Hepatocyte (in vitro differentiated cells): ENCODE measurements around the gene C21orf91. TPM values are rescaled to one million over a fixed set of nuclear protein-coding genes. Genes with fewer than 3 reads are reported as not detected.

Experiments
- DNase-seq: peaks from one replicate; pipeline ENCODE4 v3.0.0-alpha.2; 2016; ENCODE audit warnings: low spot score
- H2AFZ ChIP-seq: fragments of 200-600 bp; sonication (generic); 2 replicates; pipeline ENCODE4 v1.6.0; 2016; ENCODE audit warnings: antibody characterized with exemption, mild to moderate bottlenecking
- H3K27ac ChIP-seq: fragments of 200-600 bp; sonication (generic); 2 replicates; pipeline ENCODE4 v1.5.1; 2016; ENCODE audit warnings: mild to moderate bottlenecking
- H3K27me3 ChIP-seq: fragments of 200-600 bp; sonication (generic); 2 replicates; pipeline ENCODE4 v1.6.1; 2016
- H3K36me3 ChIP-seq: fragments of 200-600 bp; sonication (generic); replicated peaks from 2 replicates; pipeline ENCODE4 v1.5.1; 2016; ENCODE audit warnings: low read depth; ENCODE audit not compliant: insufficient read depth
- H3K4me1 ChIP-seq: fragments of 200-600 bp; sonication (generic); 2 replicates; pipeline ENCODE4 v1.5.1; 2016; ENCODE audit warnings: mild to moderate bottlenecking, moderate library complexity; ENCODE audit not compliant: insufficient read depth
- H3K4me2 ChIP-seq: fragments of 200-600 bp; sonication (generic); 2 replicates; pipeline ENCODE4 v1.6.0; 2016
- H3K4me3 ChIP-seq: fragments of 200-600 bp; sonication (generic); 2 replicates; pipeline ENCODE4 v1.5.1; 2016; ENCODE audit warnings: mild to moderate bottlenecking
- H3K79me2 ChIP-seq: fragments of 200-600 bp; sonication (generic); 2 replicates; pipeline ENCODE4 v1.6.0; 2017; ENCODE audit warnings: mild to moderate bottlenecking
- H3K9me2 ChIP-seq: fragments of 200-600 bp; sonication (generic); replicated peaks from 2 replicates; pipeline ENCODE4 v1.6.0; 2017; ENCODE audit warnings: mild to moderate bottlenecking; ENCODE audit not compliant: insufficient read depth
- H3K9me3 ChIP-seq: fragments of 200-600 bp; sonication (generic); 2 replicates; pipeline ENCODE4 v1.5.1; 2016; ENCODE audit warnings: low read depth, mild to moderate bottlenecking
- H4K20me1 ChIP-seq: fragments of 200-600 bp; sonication (generic); 2 replicates; pipeline ENCODE4 v1.6.0; 2016; ENCODE audit warnings: mild to moderate bottlenecking; ENCODE audit not compliant: insufficient read depth, poor library complexity, severe bottlenecking
- CTCF ChIP-seq: fragments of 200-600 bp; sonication (generic); IDR thresholded peaks from 2 replicates; pipeline ENCODE4 v1.5.1; 2016; ENCODE audit warnings: antibody characterized with exemption, mild to moderate bottlenecking; ENCODE audit not compliant: poor library complexity
- EZH2 ChIP-seq: fragments of 200-600 bp; sonication (generic); IDR thresholded peaks from 2 replicates; pipeline ENCODE4 v1.6.1; 2016; ENCODE audit warnings: antibody characterized with exemption, mild to moderate bottlenecking, borderline replicate concordance
- EZH2phosphoT487 ChIP-seq: fragments of 200-600 bp; sonication (generic); IDR thresholded peaks from one replicate; pipeline ENCODE4 v1.6.1; 2018; ENCODE audit warnings: antibody characterized with exemption, mild to moderate bottlenecking, low read depth, moderate library complexity; ENCODE audit not compliant: unreplicated experiment, severe bottlenecking
- WGBS: methylation state at CpG from one replicate; pipeline ENCODE4 v1.1.6; 2016; ENCODE audit warnings: low lambda C conversion rate; ENCODE audit errors: missing lambda C conversion rate; 5-methylcytosine and 5-hydroxymethylcytosine counted together
- polyA plus RNA-seq: library from polyadenylated mRNA; unstranded; fragments of >200 nt; fragmentation: Nextera tagmentation; extraction: Ambion mirVana; gene quantifications from 2 replicates; pipeline ENCODE4 v1.2.1, GENCODE V29; 2016
- total RNA-seq: library from RNA; depleted of rRNA; stranded (reverse); fragments of >200 nt; gene quantifications from 2 replicates; pipeline ENCODE4 v1.2.3, GENCODE V29; 2014

The C21orf91 gene
- total and polyA plus RNA-seq, 2 experiments from 2014 or later, result 3.9 to 11.1 TPM

- no peak overlapping the region for H3K27ac ChIP-seq
- TF ChIP-seq CTCF (no peak), EZH2phosphoT487 (no peak), EZH2 (no peak)
- H3K4me2 ChIP-seq, result no peak overlapping the region
- no peak for DNase-seq
- no peaks in the 10 kb centered on the region for H3K36me3 ChIP-seq
- WGBS, result 96% methylated on average over 3 of the region's 3 CpGs
- no peaks in the 10 kb centered on the region for H3K9me3 ChIP-seq
- H3K9me2 ChIP-seq, result no peaks in the 10 kb centered on the region
- no peak overlapping the region for H3K4me3 ChIP-seq
- no peaks in the 10 kb centered on the region for H3K79me2 ChIP-seq
- no peaks in the 10 kb centered on the region for H4K20me1 ChIP-seq
- no peaks in the 10 kb centered on the region for H3K27me3 ChIP-seq
- no peak overlapping the region for H2AFZ ChIP-seq
- H3K4me1 ChIP-seq, result no peaks in the 10 kb centered on the region
Observed at GRCh38 chr21:17783003-17783402, 36.2 kb downstream of the C21orf91 start.

DNA sequence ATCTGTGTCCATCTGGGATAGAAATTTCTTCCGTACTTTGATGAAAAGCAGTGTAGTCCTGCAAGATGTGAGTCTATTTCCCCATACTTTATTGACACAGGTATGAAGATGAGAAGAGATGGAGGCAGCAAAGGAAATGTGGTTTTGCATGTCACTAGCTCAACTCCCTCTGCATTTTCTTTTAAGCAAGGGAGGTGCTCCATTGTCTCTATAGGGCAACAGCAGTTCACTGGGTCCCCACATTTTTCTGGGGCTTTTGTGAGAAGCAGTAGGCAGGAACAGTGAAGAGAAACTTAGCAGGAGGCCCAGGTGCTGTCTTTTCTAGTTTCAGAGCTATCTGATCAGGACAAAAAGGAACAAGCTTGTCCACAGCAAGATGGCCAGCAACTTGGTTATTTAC lies 37.1 kb downstream of the C21orf91 start:
- Histone ChIP-seq H3K4me3 (no peak overlapping the region), H3K27me3 (no peaks in the 10 kb centered on the region), H3K9me3 (no peaks in the 10 kb centered on the region), H4K20me1 (no peaks in the 10 kb centered on the region), H3K79me2 (no peaks in the 10 kb centered on the region), H3K4me2 (no peak overlapping the region), H3K4me1 (no peaks in the 10 kb centered on the region), H3K36me3 (no peaks in the 10 kb centered on the region), H3K27ac (no peak overlapping the region), H2AFZ (no peak overlapping the region), H3K9me2 (no peaks in the 10 kb centered on the region)
- WGBS, result 83% methylated on average over 1 of the region's 1 CpG
- TF ChIP-seq CTCF, result no peak
- no peak for TF ChIP-seq EZH2
- no peak for TF ChIP-seq EZH2phosphoT487
- DNase-seq, result no peak

DNA sequence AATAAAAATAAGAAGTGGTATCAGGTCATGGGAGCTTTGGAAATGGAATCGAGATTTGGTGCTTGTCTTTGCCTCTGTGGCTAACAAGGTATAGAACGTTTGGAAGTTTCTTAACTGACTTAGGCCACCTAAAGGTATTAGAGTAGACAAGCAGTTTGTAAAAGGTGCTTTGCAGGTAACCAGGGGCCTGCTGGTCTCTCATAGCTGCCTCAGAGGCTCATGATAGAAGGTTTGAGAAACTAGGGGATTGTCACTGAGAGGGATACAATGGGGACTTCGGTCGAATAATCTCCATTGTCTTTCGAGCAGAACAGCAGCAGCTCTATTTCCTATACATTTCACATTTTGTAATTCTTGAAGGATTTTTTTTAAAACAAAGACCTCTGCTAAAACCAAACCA lies 37.6 kb downstream of the C21orf91 start:
- no peak for DNase-seq
- no peaks in the 10 kb centered on the region for H3K27me3 ChIP-seq
- TF ChIP-seq EZH2phosphoT487 (no peak), EZH2 (no peak), CTCF (no peak)

GRCh38 chr21:17780539-17780938 lies 38.6 kb downstream of the C21orf91 start:
- Histone ChIP-seq H3K36me3 (no peaks in the 10 kb centered on the region), H2AFZ (no peak overlapping the region), H4K20me1 (no peaks in the 10 kb centered on the region), H3K4me3 (no peak overlapping the region), H3K27ac (no peak overlapping the region), H3K79me2 (no peaks in the 10 kb centered on the region), H3K9me2 (no peaks in the 10 kb centered on the region), H3K4me1 (no peaks in the 10 kb centered on the region), H3K27me3 (no peaks in the 10 kb centered on the region), H3K9me3 (no peaks in the 10 kb centered on the region), H3K4me2 (no peak overlapping the region)
- WGBS, result 93% methylated on average over 6 of the region's 6 CpGs
- no peak for TF ChIP-seq EZH2
- TF ChIP-seq EZH2phosphoT487, result no peak
- TF ChIP-seq CTCF, result no peak
- DNase-seq, result no peak

More for the DNA sequence above, 37.6 kb downstream of the C21orf91 start:
- H2AFZ ChIP-seq, result no peak overlapping the region
- 91% methylated on average over 5 of the region's 5 CpGs for WGBS
- no peaks in the 10 kb centered on the region for H3K9me3 ChIP-seq
- no peak overlapping the region for H3K27ac ChIP-seq
- no peaks in the 10 kb centered on the region for H3K36me3 ChIP-seq
- no peaks in the 10 kb centered on the region for H4K20me1 ChIP-seq
- H3K9me2 ChIP-seq, result no peaks in the 10 kb centered on the region
- no peaks in the 10 kb centered on the region for H3K4me1 ChIP-seq
- H3K4me2 ChIP-seq, result no peak overlapping the region
- no peak overlapping the region for H3K4me3 ChIP-seq
- H3K79me2 ChIP-seq, result no peaks in the 10 kb centered on the region
